ENCODE data around the gene ABCB9. TPM values are rescaled to one million over a fixed set of nuclear protein-coding genes. Genes with fewer than 3 reads are reported as not detected.

ABCB9 gene
- total RNA-seq, 1 experiment from 2014 or later = 4.6 TPM

- no CpG with 5 or more reads among the region's 4 CpGs for WGBS (ENCODE audit: extremely low coverage, insufficient read length, low lambda C conversion rate)
Observed at GRCh38 chr12:122969676-122970075, 3.4 kb upstream of the ABCB9 start.

More at GRCh38 chr12:122969676-122970075, 3.4 kb upstream of the ABCB9 start:
- no peak overlapping the region for H2BK20ac ChIP-seq (ENCODE audit: low read depth, low read length, poor library complexity, severe bottlenecking)
- H3K4me1 Mint-ChIP-seq = peaks cover 10 to 13% of the 10 kb centered on the region in 2 experiments
- H2AFZ ChIP-seq (ENCODE audit: low read length) = no peak overlapping the region
- H3K4ac ChIP-seq (ENCODE audit: low read depth, low read length) = no peak overlapping the region
- peaks cover 6% of the 10 kb centered on the region for H3K23me2 ChIP-seq (ENCODE audit: insufficient read length, low read depth, low read length, poor library complexity, severe bottlenecking)
- no peaks in the 10 kb centered on the region for H3K9me3 Mint-ChIP-seq
- no peak overlapping the region for H3K14ac ChIP-seq (ENCODE audit: insufficient read depth, low read length)
- no peaks in the 10 kb centered on the region for H3K79me1 ChIP-seq (ENCODE audit: insufficient read depth, low read depth, low read length, poor library complexity, severe bottlenecking)
- H4K5ac ChIP-seq (ENCODE audit: insufficient read length, low read depth, low read length) = no peak overlapping the region
- H3K4me1 ChIP-seq (ENCODE audit: insufficient read depth, low read length) = no peaks in the 10 kb centered on the region
- no peak overlapping the region for H3K27ac Mint-ChIP-seq
- H4K91ac ChIP-seq (ENCODE audit: insufficient read length, low read depth, low read length) = no peak overlapping the region
- no peaks in the 10 kb centered on the region for H3K79me2 ChIP-seq (ENCODE audit: insufficient read depth, low read length)
- no peak overlapping the region for H4K8ac ChIP-seq (replicated peaks; ENCODE audit: insufficient read length, low read depth, low read length)
- DNase-seq = no peak
- H3T11ph ChIP-seq (ENCODE audit: low read length) = no peak overlapping the region
- no peak overlapping the region for H3K4me2 ChIP-seq (ENCODE audit: insufficient read depth, insufficient read length, low read length)
- H2BK120ac ChIP-seq (ENCODE audit: low read depth, low read length, poor library complexity, severe bottlenecking) = no peak overlapping the region
- H3K4me3 Mint-ChIP-seq = no peak overlapping the region
- H2BK5ac ChIP-seq (ENCODE audit: insufficient read length, low read length) = no peak overlapping the region
- H3K36me3 Mint-ChIP-seq (ENCODE audit: insufficient read depth in 1 of 3, low read depth in 3 of 3) = no peaks in the 10 kb centered on the region
- H3K27me3 ChIP-seq (ENCODE audit: insufficient read depth, low read length) = no peaks in the 10 kb centered on the region
- H3K23ac ChIP-seq (ENCODE audit: insufficient read length, low read depth, low read length) = no peak overlapping the region
- no peak for TF ChIP-seq CTCF (conservative IDR thresholded peaks at IDR 0.05)
- no peak overlapping the region for H3K9ac ChIP-seq (ENCODE audit: extremely low read depth, insufficient read length, low read length)
- no peaks in the 10 kb centered on the region for H3K9me3 ChIP-seq (ENCODE audit: control insufficient read depth, low read depth, low read length)
- H3K18ac ChIP-seq (ENCODE audit: insufficient read length, low read depth, low read length) = no peak overlapping the region
- H3K27me3 Mint-ChIP-seq (ENCODE audit: low read depth) = peaks cover 14% of the 10 kb centered on the region
- H3K56ac ChIP-seq (ENCODE audit: insufficient read length, low read depth, low read length) = no peak overlapping the region
- H3K27ac ChIP-seq (ENCODE audit: insufficient read length, low read depth, low read length) = no peak overlapping the region
- no peak overlapping the region for H2BK15ac ChIP-seq (ENCODE audit: low read depth, low read length)
- H2BK12ac ChIP-seq (ENCODE audit: insufficient read length, low read depth, low read length) = no peak overlapping the region
- H2AK5ac ChIP-seq (ENCODE audit: insufficient read length, low read length) = no peak overlapping the region
- no peaks in the 10 kb centered on the region for H4K20me1 ChIP-seq (ENCODE audit: control insufficient read depth, insufficient read depth, insufficient read length)
